D721Med (cell line): ENCODE results near the gene RYR2.

Experiments used
- DNase-seq: peaks from one replicate; pipeline ENCODE4 v3.0.0; 2011; ENCODE audit warnings: low spot score; ENCODE audit not compliant: insufficient read length
- FAIRE-seq: peaks from 2 replicates; lab custom pipeline; 2011; peaks lifted over from hg19 to GRCh38; lab: Jason Lieb, UNC
- TF ChIP-seq, protein P1 (sequence below): IDR thresholded peaks from 2 replicates; pipeline ENCODE4 v1.5.1; 2012; ENCODE audit warnings: mild to moderate bottlenecking, control low read depth; ENCODE audit not compliant: insufficient read depth; ENCODE audit errors: missing control alignments

RYR2 gene

DNA sequence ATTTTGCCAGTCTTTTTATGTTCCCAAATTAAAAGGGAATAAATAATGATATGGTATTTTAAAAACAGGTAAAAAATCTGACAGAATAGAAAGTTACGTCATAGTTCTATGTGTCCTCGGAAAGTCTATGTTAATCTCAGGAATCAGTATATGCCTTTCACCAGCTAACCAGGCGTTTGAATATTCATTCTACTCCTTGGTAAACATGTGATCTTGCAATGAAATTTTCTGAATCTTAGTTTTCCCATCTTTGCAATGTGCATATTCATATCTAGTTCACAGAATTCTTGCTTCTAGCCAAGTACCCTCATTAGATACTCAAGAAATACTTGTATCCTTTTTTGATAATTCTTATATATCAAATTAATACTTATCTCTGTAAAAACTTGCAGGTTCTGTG lies 669.3 kb downstream of the RYR2 start:
- FAIRE-seq, result peak; percentile 29
- DNase-seq, result no peak
- TF ChIP-seq, protein P1, sequence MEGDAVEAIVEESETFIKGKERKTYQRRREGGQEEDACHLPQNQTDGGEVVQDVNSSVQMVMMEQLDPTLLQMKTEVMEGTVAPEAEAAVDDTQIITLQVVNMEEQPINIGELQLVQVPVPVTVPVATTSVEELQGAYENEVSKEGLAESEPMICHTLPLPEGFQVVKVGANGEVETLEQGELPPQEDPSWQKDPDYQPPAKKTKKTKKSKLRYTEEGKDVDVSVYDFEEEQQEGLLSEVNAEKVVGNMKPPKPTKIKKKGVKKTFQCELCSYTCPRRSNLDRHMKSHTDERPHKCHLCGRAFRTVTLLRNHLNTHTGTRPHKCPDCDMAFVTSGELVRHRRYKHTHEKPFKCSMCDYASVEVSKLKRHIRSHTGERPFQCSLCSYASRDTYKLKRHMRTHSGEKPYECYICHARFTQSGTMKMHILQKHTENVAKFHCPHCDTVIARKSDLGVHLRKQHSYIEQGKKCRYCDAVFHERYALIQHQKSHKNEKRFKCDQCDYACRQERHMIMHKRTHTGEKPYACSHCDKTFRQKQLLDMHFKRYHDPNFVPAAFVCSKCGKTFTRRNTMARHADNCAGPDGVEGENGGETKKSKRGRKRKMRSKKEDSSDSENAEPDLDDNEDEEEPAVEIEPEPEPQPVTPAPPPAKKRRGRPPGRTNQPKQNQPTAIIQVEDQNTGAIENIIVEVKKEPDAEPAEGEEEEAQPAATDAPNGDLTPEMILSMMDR, result no peak

DNA sequence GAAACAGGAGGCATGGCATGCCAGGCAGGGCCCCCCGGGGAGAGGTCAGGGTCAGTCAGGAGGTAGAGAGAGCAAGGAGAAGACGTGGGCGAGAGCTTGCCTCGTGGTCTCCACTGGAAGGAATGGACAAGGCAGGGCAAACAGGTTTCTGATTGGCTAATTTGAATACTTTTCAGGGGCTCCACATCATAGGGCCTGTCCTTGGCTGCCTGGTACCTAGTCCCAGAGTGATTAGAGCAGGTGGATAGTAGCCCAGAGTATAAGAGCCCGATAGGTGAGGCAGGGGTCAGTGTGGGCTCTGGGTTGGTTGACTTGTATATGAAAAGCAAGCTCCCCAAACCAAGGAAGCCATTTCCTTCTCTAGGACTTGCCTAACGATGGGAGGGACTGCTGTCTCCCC lies 670.1 kb downstream of the RYR2 start:
- TF ChIP-seq, protein P1, result no peak
- no peak for DNase-seq

DNA sequence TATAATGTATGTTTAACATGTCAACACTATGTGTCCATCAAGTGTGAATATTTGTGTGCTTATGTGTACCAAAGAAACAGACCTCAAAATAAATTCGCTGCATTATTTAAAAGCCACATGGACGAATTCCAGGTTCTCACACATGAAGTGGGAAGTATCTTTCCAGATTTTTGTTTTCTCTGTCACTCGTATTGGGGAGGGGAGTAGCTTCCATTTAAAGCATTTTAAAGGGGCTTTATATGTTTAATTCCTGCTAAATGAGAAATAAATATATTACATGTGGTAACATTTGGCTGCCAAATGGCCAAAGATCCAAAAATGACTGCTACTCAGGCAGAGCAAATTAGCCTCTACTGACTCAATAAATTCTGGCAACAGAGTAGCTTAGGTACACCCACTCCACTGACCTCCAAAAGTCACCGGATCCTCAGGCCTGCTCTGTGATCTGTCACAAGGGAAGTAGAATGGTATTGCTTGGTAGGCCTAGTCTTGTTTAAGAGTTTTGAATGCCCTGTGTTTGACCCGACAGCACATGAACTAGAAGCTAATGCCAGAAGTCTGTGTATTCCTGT lies 670.7 kb downstream of the RYR2 start:
- FAIRE-seq (peak; percentile 41), DNase-seq (no peak)
- TF ChIP-seq, protein P1, result no peak

More for the DNA sequence above, 670.1 kb downstream of the RYR2 start:
- FAIRE-seq, result no peak

DNA sequence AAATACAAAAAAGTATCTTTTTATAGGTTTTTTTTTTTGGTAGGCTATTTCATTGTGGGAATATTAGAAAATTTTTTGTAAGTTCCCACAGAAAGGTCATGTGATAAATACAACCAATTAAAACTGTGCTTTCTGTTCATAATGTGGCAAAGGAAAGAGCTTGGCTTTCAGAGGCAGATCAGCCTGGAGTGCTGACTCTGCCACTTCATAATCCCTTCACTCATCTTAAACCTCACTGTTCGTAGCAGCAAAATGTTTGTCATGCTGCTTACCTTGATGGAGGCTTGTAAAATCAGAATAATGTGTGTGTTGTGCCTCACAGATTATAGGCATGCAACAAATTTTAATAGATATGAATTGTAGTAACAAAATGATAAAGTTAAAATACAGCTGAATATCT lies 671.9 kb downstream of the RYR2 start:
- TF ChIP-seq, protein P1, result no peak
- FAIRE-seq, result peak; percentile 90
- no peak for DNase-seq

DNA sequence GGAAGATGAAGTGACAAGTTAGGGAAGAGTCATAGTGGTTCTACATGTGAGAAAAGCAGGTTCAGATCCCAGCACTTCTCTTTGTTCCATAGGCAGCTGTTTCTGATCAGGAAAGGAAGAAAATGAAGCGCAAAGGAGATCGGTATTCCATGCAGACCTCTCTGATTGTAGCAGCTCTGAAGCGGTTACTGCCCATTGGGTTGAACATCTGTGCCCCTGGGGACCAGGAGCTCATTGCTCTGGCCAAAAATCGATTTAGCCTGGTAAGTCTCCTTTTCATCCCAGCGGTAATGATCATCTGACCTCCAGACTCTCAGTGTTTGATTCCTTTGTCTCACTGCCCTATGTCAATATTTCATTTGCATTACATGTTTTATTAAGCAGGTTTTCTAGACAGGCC lies 675.1 kb downstream of the RYR2 start:
- TF ChIP-seq, protein P1, result no peak
- peak; percentile 41 for FAIRE-seq
- no peak for DNase-seq

DNA sequence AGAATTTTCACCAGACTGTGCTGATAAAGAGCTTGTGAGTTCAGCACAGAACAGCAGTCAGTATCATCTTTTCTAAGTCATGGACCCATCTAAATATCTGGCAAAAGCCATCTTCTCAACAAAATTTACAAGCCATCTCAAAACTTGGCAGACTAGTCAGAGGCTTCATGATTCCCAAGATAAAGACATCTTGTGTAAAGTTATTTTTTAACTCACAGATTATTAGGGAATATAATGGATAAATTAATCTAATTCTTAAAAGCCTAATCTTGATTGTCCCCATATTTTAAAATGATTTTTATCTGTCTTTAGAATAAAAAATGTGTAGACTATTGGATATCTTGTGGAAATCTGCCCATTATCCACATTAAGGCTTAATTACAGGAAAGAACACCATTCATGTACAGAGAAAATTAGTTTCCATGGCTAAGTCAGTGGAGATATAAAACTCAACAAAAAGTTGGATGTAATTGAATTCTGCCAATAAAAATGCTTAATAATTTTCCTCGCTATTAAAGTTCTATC lies 688.9 kb downstream of the RYR2 start:
- no peak for FAIRE-seq
- TF ChIP-seq, protein P1, result no peak
- no peak for DNase-seq

DNA sequence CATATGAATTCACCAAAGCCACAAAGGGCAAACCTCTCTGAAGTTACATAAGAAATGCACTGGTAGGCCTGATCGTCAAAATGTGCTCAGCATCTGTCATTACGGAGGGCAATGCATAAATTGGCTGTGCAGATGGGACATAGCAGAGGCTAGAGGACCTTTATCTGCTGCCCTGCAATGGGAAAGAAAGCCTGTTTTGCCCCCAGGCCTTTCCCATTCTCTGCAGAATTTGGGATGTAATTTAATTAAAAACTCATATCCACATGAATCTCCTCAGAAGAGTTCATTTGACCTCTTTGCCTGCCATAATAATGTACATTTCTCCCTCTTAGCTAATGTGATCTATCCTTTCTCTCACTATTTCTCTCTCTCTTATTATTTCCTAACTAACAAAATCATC lies 690.7 kb downstream of the RYR2 start:
- FAIRE-seq, result no peak
- no peak for DNase-seq
- TF ChIP-seq, protein P1, result no peak
